Measurements from ENCODE around the gene NELL1. TPM values are rescaled to one million over a fixed set of nuclear protein-coding genes. Genes with fewer than 3 reads are reported as not detected.

NELL1 gene
- total and polyA plus RNA-seq, 2 experiments from 2014 or later, result 1.6 TPM; not detected in 1

DNA sequence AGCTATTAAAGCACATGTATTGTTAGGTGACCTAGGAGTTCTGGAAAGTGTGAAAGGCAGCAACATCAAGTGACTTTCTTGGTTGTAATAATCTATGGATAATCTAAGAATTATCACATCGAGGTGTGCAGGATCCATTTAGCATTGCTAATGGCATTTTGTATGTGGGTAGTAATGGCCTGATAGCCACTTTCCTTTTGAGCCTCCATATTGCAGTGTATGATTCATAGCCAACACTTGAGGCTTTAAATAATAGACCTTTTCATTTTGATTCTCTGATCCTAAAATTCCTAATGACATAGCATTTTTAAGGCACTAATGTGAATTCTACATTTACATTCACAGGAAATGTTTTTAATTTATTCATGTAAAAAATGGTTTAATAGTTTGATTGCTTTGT lies 759.4 kb downstream of the NELL1 start:
- no peaks in the 10 kb centered on the region for H3K9me2 ChIP-seq (ENCODE audit: insufficient read depth)
- peaks cover 3% of the 10 kb centered on the region; the same call in 1 of the 3 replicates for H3K4me1 Mint-ChIP-seq

More for the DNA sequence above, 759.4 kb downstream of the NELL1 start:
- Mint-ChIP-seq H3K9me3 (no peaks in the 10 kb centered on the region), H3K27me3 (ENCODE audit: insufficient read depth, low read depth, poor library complexity) (no peaks in the 10 kb centered on the region), H3K4me3 (no peak overlapping the region), H3K27ac (no peak overlapping the region), H3K36me3 (ENCODE audit: low read depth) (no peaks in the 10 kb centered on the region)
- H3K27ac ChIP-seq (ENCODE audit: low read depth), result no peak overlapping the region
- TF ChIP-seq ZNF331 (CRISPR knock-in tag; IDR thresholded peaks at IDR 0.05; ENCODE audit: low read depth) (no peak), NANOG (IDR thresholded peaks at IDR 0.05; ENCODE audit: borderline replicate concordance) (no peak), EZH2phosphoT487 (IDR thresholded peaks at IDR 0.05; ENCODE audit: unreplicated experiment) (no peak), JUNB (IDR thresholded peaks at IDR 0.05; ENCODE audit: unreplicated experiment) (no peak)
- TF ChIP-seq, protein P1, sequence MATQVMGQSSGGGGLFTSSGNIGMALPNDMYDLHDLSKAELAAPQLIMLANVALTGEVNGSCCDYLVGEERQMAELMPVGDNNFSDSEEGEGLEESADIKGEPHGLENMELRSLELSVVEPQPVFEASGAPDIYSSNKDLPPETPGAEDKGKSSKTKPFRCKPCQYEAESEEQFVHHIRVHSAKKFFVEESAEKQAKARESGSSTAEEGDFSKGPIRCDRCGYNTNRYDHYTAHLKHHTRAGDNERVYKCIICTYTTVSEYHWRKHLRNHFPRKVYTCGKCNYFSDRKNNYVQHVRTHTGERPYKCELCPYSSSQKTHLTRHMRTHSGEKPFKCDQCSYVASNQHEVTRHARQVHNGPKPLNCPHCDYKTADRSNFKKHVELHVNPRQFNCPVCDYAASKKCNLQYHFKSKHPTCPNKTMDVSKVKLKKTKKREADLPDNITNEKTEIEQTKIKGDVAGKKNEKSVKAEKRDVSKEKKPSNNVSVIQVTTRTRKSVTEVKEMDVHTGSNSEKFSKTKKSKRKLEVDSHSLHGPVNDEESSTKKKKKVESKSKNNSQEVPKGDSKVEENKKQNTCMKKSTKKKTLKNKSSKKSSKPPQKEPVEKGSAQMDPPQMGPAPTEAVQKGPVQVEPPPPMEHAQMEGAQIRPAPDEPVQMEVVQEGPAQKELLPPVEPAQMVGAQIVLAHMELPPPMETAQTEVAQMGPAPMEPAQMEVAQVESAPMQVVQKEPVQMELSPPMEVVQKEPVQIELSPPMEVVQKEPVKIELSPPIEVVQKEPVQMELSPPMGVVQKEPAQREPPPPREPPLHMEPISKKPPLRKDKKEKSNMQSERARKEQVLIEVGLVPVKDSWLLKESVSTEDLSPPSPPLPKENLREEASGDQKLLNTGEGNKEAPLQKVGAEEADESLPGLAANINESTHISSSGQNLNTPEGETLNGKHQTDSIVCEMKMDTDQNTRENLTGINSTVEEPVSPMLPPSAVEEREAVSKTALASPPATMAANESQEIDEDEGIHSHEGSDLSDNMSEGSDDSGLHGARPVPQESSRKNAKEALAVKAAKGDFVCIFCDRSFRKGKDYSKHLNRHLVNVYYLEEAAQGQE (IDR thresholded peaks at IDR 0.05; ENCODE audit: unreplicated experiment), result no peak
- TF ChIP-seq, protein P2, sequence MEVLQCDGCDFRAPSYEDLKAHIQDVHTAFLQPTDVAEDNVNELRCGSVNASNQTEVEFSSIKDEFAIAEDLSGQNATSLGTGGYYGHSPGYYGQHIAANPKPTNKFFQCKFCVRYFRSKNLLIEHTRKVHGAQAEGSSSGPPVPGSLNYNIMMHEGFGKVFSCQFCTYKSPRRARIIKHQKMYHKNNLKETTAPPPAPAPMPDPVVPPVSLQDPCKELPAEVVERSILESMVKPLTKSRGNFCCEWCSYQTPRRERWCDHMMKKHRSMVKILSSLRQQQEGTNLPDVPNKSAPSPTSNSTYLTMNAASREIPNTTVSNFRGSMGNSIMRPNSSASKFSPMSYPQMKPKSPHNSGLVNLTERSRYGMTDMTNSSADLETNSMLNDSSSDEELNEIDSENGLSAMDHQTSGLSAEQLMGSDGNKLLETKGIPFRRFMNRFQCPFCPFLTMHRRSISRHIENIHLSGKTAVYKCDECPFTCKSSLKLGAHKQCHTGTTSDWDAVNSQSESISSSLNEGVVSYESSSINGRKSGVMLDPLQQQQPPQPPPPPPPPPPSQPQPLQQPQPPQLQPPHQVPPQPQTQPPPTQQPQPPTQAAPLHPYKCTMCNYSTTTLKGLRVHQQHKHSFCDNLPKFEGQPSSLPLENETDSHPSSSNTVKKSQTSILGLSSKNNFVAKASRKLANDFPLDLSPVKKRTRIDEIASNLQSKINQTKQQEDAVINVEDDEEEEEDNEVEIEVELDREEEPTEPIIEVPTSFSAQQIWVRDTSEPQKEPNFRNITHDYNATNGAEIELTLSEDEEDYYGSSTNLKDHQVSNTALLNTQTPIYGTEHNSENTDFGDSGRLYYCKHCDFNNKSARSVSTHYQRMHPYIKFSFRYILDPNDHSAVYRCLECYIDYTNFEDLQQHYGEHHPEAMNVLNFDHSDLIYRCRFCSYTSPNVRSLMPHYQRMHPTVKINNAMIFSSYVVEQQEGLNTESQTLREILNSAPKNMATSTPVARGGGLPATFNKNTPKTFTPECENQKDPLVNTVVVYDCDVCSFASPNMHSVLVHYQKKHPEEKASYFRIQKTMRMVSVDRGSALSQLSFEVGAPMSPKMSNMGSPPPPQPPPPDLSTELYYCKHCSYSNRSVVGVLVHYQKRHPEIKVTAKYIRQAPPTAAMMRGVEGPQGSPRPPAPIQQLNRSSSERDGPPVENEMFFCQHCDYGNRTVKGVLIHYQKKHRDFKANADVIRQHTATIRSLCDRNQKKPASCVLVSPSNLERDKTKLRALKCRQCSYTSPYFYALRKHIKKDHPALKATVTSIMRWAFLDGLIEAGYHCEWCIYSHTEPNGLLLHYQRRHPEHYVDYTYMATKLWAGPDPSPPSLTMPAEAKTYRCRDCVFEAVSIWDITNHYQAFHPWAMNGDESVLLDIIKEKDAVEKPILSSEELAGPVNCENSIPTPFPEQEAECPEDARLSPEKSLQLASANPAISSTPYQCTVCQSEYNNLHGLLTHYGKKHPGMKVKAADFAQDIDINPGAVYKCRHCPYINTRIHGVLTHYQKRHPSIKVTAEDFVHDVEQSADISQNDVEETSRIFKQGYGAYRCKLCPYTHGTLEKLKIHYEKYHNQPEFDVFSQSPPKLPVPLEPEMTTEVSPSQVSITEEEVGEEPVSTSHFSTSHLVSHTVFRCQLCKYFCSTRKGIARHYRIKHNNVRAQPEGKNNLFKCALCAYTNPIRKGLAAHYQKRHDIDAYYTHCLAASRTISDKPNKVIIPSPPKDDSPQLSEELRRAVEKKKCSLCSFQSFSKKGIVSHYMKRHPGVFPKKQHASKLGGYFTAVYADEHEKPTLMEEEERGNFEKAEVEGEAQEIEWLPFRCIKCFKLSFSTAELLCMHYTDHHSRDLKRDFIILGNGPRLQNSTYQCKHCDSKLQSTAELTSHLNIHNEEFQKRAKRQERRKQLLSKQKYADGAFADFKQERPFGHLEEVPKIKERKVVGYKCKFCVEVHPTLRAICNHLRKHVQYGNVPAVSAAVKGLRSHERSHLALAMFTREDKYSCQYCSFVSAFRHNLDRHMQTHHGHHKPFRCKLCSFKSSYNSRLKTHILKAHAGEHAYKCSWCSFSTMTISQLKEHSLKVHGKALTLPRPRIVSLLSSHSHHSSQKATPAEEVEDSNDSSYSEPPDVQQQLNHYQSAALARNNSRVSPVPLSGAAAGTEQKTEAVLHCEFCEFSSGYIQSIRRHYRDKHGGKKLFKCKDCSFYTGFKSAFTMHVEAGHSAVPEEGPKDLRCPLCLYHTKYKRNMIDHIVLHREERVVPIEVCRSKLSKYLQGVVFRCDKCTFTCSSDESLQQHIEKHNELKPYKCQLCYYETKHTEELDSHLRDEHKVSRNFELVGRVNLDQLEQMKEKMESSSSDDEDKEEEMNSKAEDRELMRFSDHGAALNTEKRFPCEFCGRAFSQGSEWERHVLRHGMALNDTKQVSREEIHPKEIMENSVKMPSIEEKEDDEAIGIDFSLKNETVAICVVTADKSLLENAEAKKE (CRISPR knock-in tag; IDR thresholded peaks at IDR 0.05), result no peak
- TF ChIP-seq, protein P3, sequence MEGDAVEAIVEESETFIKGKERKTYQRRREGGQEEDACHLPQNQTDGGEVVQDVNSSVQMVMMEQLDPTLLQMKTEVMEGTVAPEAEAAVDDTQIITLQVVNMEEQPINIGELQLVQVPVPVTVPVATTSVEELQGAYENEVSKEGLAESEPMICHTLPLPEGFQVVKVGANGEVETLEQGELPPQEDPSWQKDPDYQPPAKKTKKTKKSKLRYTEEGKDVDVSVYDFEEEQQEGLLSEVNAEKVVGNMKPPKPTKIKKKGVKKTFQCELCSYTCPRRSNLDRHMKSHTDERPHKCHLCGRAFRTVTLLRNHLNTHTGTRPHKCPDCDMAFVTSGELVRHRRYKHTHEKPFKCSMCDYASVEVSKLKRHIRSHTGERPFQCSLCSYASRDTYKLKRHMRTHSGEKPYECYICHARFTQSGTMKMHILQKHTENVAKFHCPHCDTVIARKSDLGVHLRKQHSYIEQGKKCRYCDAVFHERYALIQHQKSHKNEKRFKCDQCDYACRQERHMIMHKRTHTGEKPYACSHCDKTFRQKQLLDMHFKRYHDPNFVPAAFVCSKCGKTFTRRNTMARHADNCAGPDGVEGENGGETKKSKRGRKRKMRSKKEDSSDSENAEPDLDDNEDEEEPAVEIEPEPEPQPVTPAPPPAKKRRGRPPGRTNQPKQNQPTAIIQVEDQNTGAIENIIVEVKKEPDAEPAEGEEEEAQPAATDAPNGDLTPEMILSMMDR (conservative IDR thresholded peaks at IDR 0.05; ENCODE audit: low read depth in 2 of 2), result no peak
- DNase-seq (ENCODE audit: low spot score) (no peak), ATAC-seq (no peak)
- no peak overlapping the region for H3K4me3 ChIP-seq
- no peaks in the 10 kb centered on the region for H3K79me2 ChIP-seq (replicated peaks; ENCODE audit: insufficient read depth)
- H4K20me1 ChIP-seq (replicated peaks; ENCODE audit: insufficient read depth), result no peaks in the 10 kb centered on the region
- no peaks in the 10 kb centered on the region for H3K27me3 ChIP-seq (ENCODE audit: insufficient read depth)
- no peak overlapping the region for H2AFZ ChIP-seq
- H3K4me1 ChIP-seq (ENCODE audit: insufficient read depth), result no peaks in the 10 kb centered on the region
- no peaks in the 10 kb centered on the region for H3F3A ChIP-seq (replicated peaks; ENCODE audit: low read depth)
- H3K36me3 ChIP-seq (ENCODE audit: insufficient read depth), result no peaks in the 10 kb centered on the region
- no peak overlapping the region for H3K4me2 ChIP-seq

Data from GM23338 (cell line).